CD4-positive, alpha-beta T cell (primary cell): Measurements from ENCODE around the gene CHST10. TPM values are rescaled to one million over a fixed set of nuclear protein-coding genes. Genes with fewer than 3 reads are reported as not detected.
"Not testable (repeated sequence)": the region's sequence is repeated elsewhere in the genome, so short reads cannot be mapped to it uniquely, and the experiment has no call there.

ENCODE experiments used
- ATAC-seq: fragments of 200-7000 bp; cut with Tn5 transposase; one replicate; pipeline ENCODE4 v1.10.0; 2022; ENCODE audit warnings: mild to moderate bottlenecking; ENCODE audit not compliant: poor library complexity
- CTCF ChIA-PET: fragments of 350-600 bp; sonication (Branson Sonifier 250); formaldehyde crosslinking; loops from one replicate; lab custom pipeline; 2021; ENCODE audit warnings: antibody characterized with exemption, inconsistent platforms; lab: Charles Lee
- POLR2A ChIA-PET: fragments of 350-600 bp; sonication (Branson Sonifier 250); formaldehyde crosslinking; loops from one replicate; lab custom pipeline; 2021; ENCODE audit warnings: antibody characterized with exemption, inconsistent platforms; lab: Charles Lee
- DNase-seq, 14 experiments: peaks; one replicate each; pipeline ENCODE4 v3.0.0-alpha.2; 2013 to 2020; ENCODE audit warnings: mixed read lengths in 2 of 14
- H3K27ac ChIP-seq, 2 donors: one replicate each; pipeline versions ENCODE4 v1.5.1 to v1.7.0; 2013; ENCODE audit warnings: low read length in 2 of 2, low read depth in 1 of 2, mild to moderate bottlenecking in 1 of 2
- H3K27me3 ChIP-seq, 2 experiments: 1 replicate in 1 of 2; 2 replicates in 1 of 2; pipeline versions ENCODE4 v1.6.1 to v1.7.0; 2013; ENCODE audit warnings: low read length in 2 of 2, control low read depth in 1 of 2, mild to moderate bottlenecking in 1 of 2, moderate library complexity in 1 of 2; ENCODE audit not compliant: insufficient read depth in 2 of 2, control insufficient read depth in 1 of 2
- H3K36me3 ChIP-seq: one replicate; pipeline ENCODE4 v1.6.1; 2013; ENCODE audit warnings: low read length, control low read depth; ENCODE audit not compliant: insufficient read depth
- H3K4me1 ChIP-seq: one replicate; pipeline ENCODE4 v1.6.1; 2013; ENCODE audit warnings: low read length, control low read depth; ENCODE audit not compliant: insufficient read depth
- H3K4me3 ChIP-seq: one replicate; pipeline ENCODE4 v1.5.1; 2013; ENCODE audit warnings: mild to moderate bottlenecking, low read length, moderate library complexity
- H3K9me3 ChIP-seq, 2 experiments: 1 replicate in 1 of 2; 2 replicates in 1 of 2; pipeline versions ENCODE4 v1.6.1 to v1.7.0; 2013; ENCODE audit warnings: low read length in 2 of 2, mild to moderate bottlenecking in 2 of 2, control low read depth in 1 of 2, moderate library complexity in 1 of 2; ENCODE audit not compliant: control insufficient read depth in 1 of 2, insufficient read depth in 1 of 2
- H3K27ac Mint-ChIP-seq: one replicate; pipeline ENCODE4 v1.8.0; 2020; ENCODE audit warnings: mixed read lengths
- H3K27me3 Mint-ChIP-seq: one replicate; pipeline ENCODE4 v1.8.0; 2021; ENCODE audit warnings: mixed read lengths
- H3K36me3 Mint-ChIP-seq: one replicate; pipeline ENCODE4 v1.8.0; 2021; ENCODE audit warnings: low read depth, mixed read lengths
- H3K4me1 Mint-ChIP-seq: one replicate; pipeline ENCODE4 v1.8.0; 2021; ENCODE audit warnings: low read depth, mixed read lengths
- H3K4me3 Mint-ChIP-seq: one replicate; pipeline ENCODE4 v1.8.0; 2020; ENCODE audit warnings: mild to moderate bottlenecking, mixed read lengths
- H3K9me3 Mint-ChIP-seq: one replicate; pipeline ENCODE4 v1.8.0; 2020; ENCODE audit warnings: mixed read lengths
- intact Hi-C, 2 experiments: fragments of 100-400 bp; cut with DNase I in 1 of 2; cut with micrococcal nuclease in 1 of 2; formaldehyde crosslinking; loops; one replicate each; pipeline versions ENCODE4 v1.15.1 to v1.9.0; 2023 to 2025; cut with DNase I, micrococcal nuclease
- total RNA-seq, 174 experiments: library from RNA in 2 of 174; stranded (reverse) in 2 of 174; gene quantifications; one replicate each; pipeline ENCODE4 v1.2.3 and lab custom pipeline; 2021 to 2026
- TF ChIP-seq, protein P1 (sequence below): fragments of 200-600 bp; IDR thresholded peaks from one replicate; pipeline ENCODE4 v1.8.0; 2022; ENCODE audit warnings: antibody characterized with exemption, mild to moderate bottlenecking

The CHST10 gene
- total RNA-seq, 2 experiments from 2014 or later: 1.5 to 1.9 TPM

DNA sequence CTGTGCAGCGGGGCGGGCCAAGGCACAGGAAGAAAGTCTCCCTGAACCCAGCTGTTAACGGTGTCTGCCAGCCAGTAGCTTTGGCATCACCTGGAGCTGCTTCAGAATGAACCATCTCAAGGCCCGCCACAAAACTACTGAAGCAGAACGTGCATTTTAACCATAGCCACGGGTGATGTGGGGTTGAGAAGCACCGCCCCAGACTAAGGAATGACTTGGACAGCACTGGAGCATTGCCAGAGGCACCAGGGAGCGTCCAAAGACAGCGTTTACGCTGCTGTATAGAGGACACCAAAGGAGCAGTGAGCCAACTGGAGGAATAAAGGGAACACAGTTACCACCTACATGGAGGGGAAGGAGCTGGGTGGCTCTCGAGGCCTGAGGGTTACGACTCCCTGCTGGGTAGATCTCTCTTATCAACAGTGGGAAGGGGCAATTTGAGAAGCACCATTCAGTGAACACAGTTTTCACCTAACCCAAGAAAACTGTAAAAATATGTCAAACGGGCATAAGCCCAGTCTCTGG, 66.7 kb downstream of the CHST10 start:
- ATAC-seq (no peak), DNase-seq (no peak)
- Mint-ChIP-seq H3K36me3 (no peaks in the 10 kb centered on the region), H3K27ac (no peak overlapping the region), H3K27me3 (peaks cover 69% of the 10 kb centered on the region), H3K9me3 (no peaks in the 10 kb centered on the region), H3K4me1 (no peaks in the 10 kb centered on the region), H3K4me3 (no peak overlapping the region)
- Histone ChIP-seq H3K4me3 (no peak overlapping the region), H3K36me3 (no peaks in the 10 kb centered on the region), H3K4me1 (no peaks in the 10 kb centered on the region), H3K27ac (no peak overlapping the region), H3K9me3 (no peaks in the 10 kb centered on the region), H3K27me3 (peaks cover 2 to 8% of the 10 kb centered on the region in 2 experiments)
- TF ChIP-seq, protein P1, sequence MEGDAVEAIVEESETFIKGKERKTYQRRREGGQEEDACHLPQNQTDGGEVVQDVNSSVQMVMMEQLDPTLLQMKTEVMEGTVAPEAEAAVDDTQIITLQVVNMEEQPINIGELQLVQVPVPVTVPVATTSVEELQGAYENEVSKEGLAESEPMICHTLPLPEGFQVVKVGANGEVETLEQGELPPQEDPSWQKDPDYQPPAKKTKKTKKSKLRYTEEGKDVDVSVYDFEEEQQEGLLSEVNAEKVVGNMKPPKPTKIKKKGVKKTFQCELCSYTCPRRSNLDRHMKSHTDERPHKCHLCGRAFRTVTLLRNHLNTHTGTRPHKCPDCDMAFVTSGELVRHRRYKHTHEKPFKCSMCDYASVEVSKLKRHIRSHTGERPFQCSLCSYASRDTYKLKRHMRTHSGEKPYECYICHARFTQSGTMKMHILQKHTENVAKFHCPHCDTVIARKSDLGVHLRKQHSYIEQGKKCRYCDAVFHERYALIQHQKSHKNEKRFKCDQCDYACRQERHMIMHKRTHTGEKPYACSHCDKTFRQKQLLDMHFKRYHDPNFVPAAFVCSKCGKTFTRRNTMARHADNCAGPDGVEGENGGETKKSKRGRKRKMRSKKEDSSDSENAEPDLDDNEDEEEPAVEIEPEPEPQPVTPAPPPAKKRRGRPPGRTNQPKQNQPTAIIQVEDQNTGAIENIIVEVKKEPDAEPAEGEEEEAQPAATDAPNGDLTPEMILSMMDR: no peak
- ChIA-PET CTCF (no interaction called here), POLR2A (no interaction called here)
- intact Hi-C loops: no loop called here

DNA sequence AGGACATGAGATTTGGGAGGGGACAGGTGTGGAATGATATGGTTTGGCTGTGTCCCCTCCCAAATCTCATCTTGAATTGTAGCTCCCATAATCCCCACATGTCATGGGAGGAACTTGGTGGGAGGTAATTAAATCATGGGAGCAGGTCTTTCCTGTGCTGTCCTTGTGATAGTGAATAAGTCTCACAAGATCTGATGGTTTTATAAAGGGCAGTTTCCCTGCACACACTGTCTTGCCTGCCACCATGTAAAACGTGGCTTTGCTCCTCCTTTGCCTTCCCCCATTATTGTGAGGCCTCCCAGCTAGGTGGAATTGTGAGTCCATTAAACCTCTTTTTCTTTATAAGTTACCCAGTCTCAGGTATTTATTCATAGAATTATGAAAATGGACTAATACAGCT, 72.3 kb downstream of the CHST10 start:
- POLR2A ChIA-PET, H3K27me3 ChIP-seq, DNase-seq, H3K4me3 ChIP-seq, H3K9me3 Mint-ChIP-seq, H3K36me3 ChIP-seq, intact Hi-C loops, ATAC-seq, H3K27ac Mint-ChIP-seq, CTCF ChIA-PET, H3K27ac ChIP-seq, H3K4me3 Mint-ChIP-seq, H3K9me3 ChIP-seq, H3K36me3 Mint-ChIP-seq, H3K4me1 ChIP-seq, H3K4me1 Mint-ChIP-seq: not testable (repeated sequence)
- peaks cover 59% of the 10 kb centered on the region for H3K27me3 Mint-ChIP-seq

DNA sequence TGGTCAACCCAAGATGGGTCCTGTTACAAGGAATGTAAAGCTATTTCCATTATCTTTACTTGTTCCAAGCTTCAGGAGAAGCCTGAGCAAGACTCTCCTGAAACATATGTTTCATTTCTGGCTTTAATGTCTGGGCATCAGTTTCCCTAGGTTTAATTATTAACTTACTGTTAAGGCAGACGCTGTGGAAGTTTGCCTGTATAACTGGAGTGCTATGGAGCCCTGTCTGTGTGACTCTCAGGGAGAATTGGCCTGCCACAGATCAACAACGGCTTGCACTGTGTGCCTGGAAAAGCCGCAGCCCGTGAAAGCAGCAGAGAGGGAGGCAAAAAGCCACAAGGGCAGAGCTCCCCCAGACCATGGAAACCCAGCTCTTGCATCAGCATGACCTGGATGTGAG, 73.0 kb downstream of the CHST10 start:
- H3K4me3 Mint-ChIP-seq: no peak overlapping the region
- peaks cover 0 to 4% of the 10 kb centered on the region in 2 experiments for H3K9me3 ChIP-seq

DNA sequence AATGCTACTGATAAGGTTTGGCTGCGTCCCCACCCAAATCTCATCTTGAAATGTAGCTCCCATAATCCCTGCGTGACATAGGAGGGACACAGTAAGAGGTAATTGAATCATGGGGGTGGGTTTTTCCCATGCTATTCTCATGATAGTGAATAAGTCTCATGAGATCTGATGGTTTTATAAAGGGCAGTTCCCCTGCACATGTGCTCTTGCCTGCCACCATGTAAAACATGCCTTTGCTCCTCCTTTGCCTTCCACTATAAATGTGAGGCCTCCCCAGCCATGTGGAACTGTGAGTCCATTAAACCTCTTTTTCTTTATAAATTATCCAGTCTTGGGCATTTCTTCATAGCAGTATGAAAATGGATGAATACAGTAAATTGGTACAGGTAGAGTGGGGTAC, 75.0 kb downstream of the CHST10 start:
- H3K4me3 Mint-ChIP-seq, H3K4me1 Mint-ChIP-seq, CTCF ChIA-PET: not testable (repeated sequence)

More for the DNA sequence above, 73.0 kb downstream of the CHST10 start:
- ChIA-PET CTCF (no interaction called here), POLR2A (no interaction called here)
- peaks cover 0 to 9% of the 10 kb centered on the region in 2 experiments for H3K27me3 ChIP-seq
- no peak for ATAC-seq
- intact Hi-C loops: no loop called here
- no peaks in the 10 kb centered on the region for H3K4me1 ChIP-seq
- Mint-ChIP-seq H3K27ac (no peak overlapping the region), H3K4me1 (no peaks in the 10 kb centered on the region), H3K9me3 (no peaks in the 10 kb centered on the region), H3K36me3 (no peaks in the 10 kb centered on the region), H3K27me3 (peaks cover 59% of the 10 kb centered on the region)
- TF ChIP-seq, protein P1: no peak
- H3K27ac ChIP-seq: no peak overlapping the region
- no peaks in the 10 kb centered on the region for H3K36me3 ChIP-seq
- H3K4me3 ChIP-seq: no peak overlapping the region
- DNase-seq: no peak

More for the DNA sequence above, 75.0 kb downstream of the CHST10 start:
- H3K27ac ChIP-seq, H3K9me3 Mint-ChIP-seq, DNase-seq, ATAC-seq, H3K36me3 Mint-ChIP-seq, POLR2A ChIA-PET, H3K36me3 ChIP-seq, H3K4me1 ChIP-seq, H3K27ac Mint-ChIP-seq, H3K9me3 ChIP-seq, intact Hi-C loops, H3K4me3 ChIP-seq: not testable (repeated sequence)
- H3K27me3 Mint-ChIP-seq: peaks cover 48% of the 10 kb centered on the region
- peaks cover 3 to 11% of the 10 kb centered on the region in 2 experiments for H3K27me3 ChIP-seq

Other genes with a start within 250 kb of the CHST10 start
- under 1 TPM; 0.06 to 0.08 TPM for gene LONRF2, start 95.2 kb downstream of the CHST10 start, total RNA-seq
- not detected for gene NMS, start 52.8 kb upstream of the CHST10 start, total RNA-seq
- gene PDCL3, start 145.3 kb upstream of the CHST10 start, total RNA-seq: 10 to 100 TPM; 31.7 to 34.6 TPM